WTC11 (cell line): ENCODE results near the gene LRRC57. TPM values are rescaled to one million over a fixed set of nuclear protein-coding genes. Genes with fewer than 3 reads are reported as not detected.
A peak's percentile ranks its signal among the peaks of the same experiment; 100 is the strongest.

ENCODE experiments used
- ATAC-seq: fragments of 200-7000 bp; cut with Tn5 transposase; 2 replicates; pipeline ENCODE4 v1.10.0; 2021; ENCODE audit warnings: mild to moderate bottlenecking, moderate library complexity
- Bru-seq: library from RNA; stranded (reverse); fragments of 400-500 nt; gene quantifications from one replicate; lab custom pipeline; 2021; lab: Mats Ljungman, UMichigan
- CTCF ChIA-PET: fragments of 300-600 bp; sonication (Branson Sonifier 250); formaldehyde crosslinking; loops from one replicate; lab custom pipeline; 2021; ENCODE audit warnings: antibody characterized with exemption; lab: Charles Lee
- POLR2A ChIA-PET: fragments of 350-600 bp; sonication (Branson Sonifier 250); formaldehyde crosslinking; loops from one replicate; lab custom pipeline; 2021; ENCODE audit warnings: antibody characterized with exemption; lab: Charles Lee
- DNase-seq: peaks from one replicate; pipeline ENCODE4 v3.0.0; 2021; ENCODE audit warnings: low spot score
- H3K27ac Mint-ChIP-seq: 2 replicates; pipeline ENCODE4 v1.8.0; 2021; ENCODE audit warnings: mixed read lengths
- H3K27me3 Mint-ChIP-seq: 2 replicates; pipeline ENCODE4 v1.8.0; 2021; ENCODE audit warnings: low read depth, mild to moderate bottlenecking, moderate library complexity, mixed read lengths
- H3K36me3 Mint-ChIP-seq: 2 replicates; pipeline ENCODE4 v1.8.0; 2021; ENCODE audit warnings: mixed read lengths
- H3K4me1 Mint-ChIP-seq: 2 replicates; pipeline ENCODE4 v1.8.0; 2022; ENCODE audit warnings: mixed read lengths
- H3K4me3 Mint-ChIP-seq: 2 replicates; pipeline ENCODE4 v1.8.0; 2021; ENCODE audit warnings: mild to moderate bottlenecking, moderate library complexity, mixed read lengths
- H3K9me3 Mint-ChIP-seq: 2 replicates; pipeline ENCODE4 v1.8.0; 2021; ENCODE audit warnings: mixed read lengths
- ARID4B ChIP-seq: sonication (generic); formaldehyde crosslinking; IDR thresholded peaks from 2 replicates; pipeline ENCODE4 v1.8.0; 2023; ENCODE audit warnings: missing genetic modification reagents, mild to moderate bottlenecking, borderline replicate concordance
- ATF1 ChIP-seq: sonication (generic); formaldehyde crosslinking; IDR thresholded peaks from 2 replicates; pipeline ENCODE4 v1.8.1; 2023; ENCODE audit warnings: mild to moderate bottlenecking, moderate library complexity, missing genetic modification reagents
- ATF2 ChIP-seq: sonication (generic); formaldehyde crosslinking; IDR thresholded peaks from 2 replicates; pipeline ENCODE4 v1.8.1; 2022; ENCODE audit warnings: low read depth, missing genetic modification reagents, borderline replicate concordance
- E2F1 ChIP-seq: sonication (generic); formaldehyde crosslinking; IDR thresholded peaks from 2 replicates; pipeline ENCODE4 v1.8.0; 2022; ENCODE audit warnings: mild to moderate bottlenecking, missing genetic modification reagents
- ESRRA ChIP-seq: sonication (generic); formaldehyde crosslinking; IDR thresholded peaks from 2 replicates; pipeline ENCODE4 v1.8.1; 2022; ENCODE audit warnings: mild to moderate bottlenecking, missing genetic modification reagents, borderline replicate concordance
- FOXK1 ChIP-seq: sonication (generic); formaldehyde crosslinking; IDR thresholded peaks from 2 replicates; pipeline ENCODE4 v1.8.0; 2022; ENCODE audit warnings: mild to moderate bottlenecking, moderate library complexity, missing genetic modification reagents
- FOXP1 ChIP-seq: sonication (generic); formaldehyde crosslinking; IDR thresholded peaks from 2 replicates; pipeline ENCODE4 v1.8.0; 2022; ENCODE audit warnings: missing genetic modification reagents, mild to moderate bottlenecking, moderate library complexity, borderline replicate concordance
- GRHL2 ChIP-seq: fragments of 250-450 bp; sonication (Bioruptor Pico); IDR thresholded peaks from 2 replicates; pipeline ENCODE4 v1.8.0; 2022; ENCODE audit warnings: mild to moderate bottlenecking, moderate library complexity; ENCODE audit not compliant: insufficient replicate concordance, severe bottlenecking
- HMGXB4 ChIP-seq: sonication (generic); formaldehyde crosslinking; IDR thresholded peaks from 2 replicates; pipeline ENCODE4 v1.8.1; 2023; ENCODE audit warnings: mild to moderate bottlenecking, moderate library complexity, missing genetic modification reagents
- IRF1 ChIP-seq: sonication (generic); formaldehyde crosslinking; IDR thresholded peaks from 2 replicates; pipeline ENCODE4 v1.8.0; 2023; ENCODE audit warnings: missing genetic modification reagents
- KAT7 ChIP-seq: sonication (generic); formaldehyde crosslinking; IDR thresholded peaks from 2 replicates; pipeline ENCODE4 v1.8.1; 2023; ENCODE audit warnings: missing genetic modification reagents, mild to moderate bottlenecking, borderline replicate concordance
- MAX ChIP-seq: sonication (generic); formaldehyde crosslinking; IDR thresholded peaks from 2 replicates; pipeline ENCODE4 v1.8.0; 2022; ENCODE audit warnings: mild to moderate bottlenecking, missing genetic modification reagents
- MLX ChIP-seq: sonication (generic); formaldehyde crosslinking; IDR thresholded peaks from 2 replicates; pipeline ENCODE4 v1.8.1; 2023; ENCODE audit warnings: mild to moderate bottlenecking, missing genetic modification reagents, moderate library complexity
- NFATC4 ChIP-seq: fragments of 250-450 bp; sonication (Bioruptor Pico); IDR thresholded peaks from 2 replicates; pipeline ENCODE4 v1.9.0; 2021; ENCODE audit warnings: mild to moderate bottlenecking
- NFYB ChIP-seq: sonication (generic); formaldehyde crosslinking; conservative IDR thresholded peaks from 2 replicates; pipeline ENCODE4 v1.8.0; 2022; ENCODE audit warnings: low read depth, missing genetic modification reagents
- NR2C2 ChIP-seq: sonication (generic); formaldehyde crosslinking; IDR thresholded peaks from 2 replicates; pipeline ENCODE4 v1.8.0; 2022; ENCODE audit warnings: mild to moderate bottlenecking, missing genetic modification reagents
- NR3C1 ChIP-seq: sonication (generic); formaldehyde crosslinking; conservative IDR thresholded peaks from 2 replicates; pipeline ENCODE4 v1.8.1; 2023; ENCODE audit warnings: low read depth, mild to moderate bottlenecking, missing genetic modification reagents
- RELA ChIP-seq: sonication (generic); formaldehyde crosslinking; IDR thresholded peaks from 2 replicates; pipeline ENCODE4 v1.8.1; 2022; ENCODE audit warnings: missing genetic modification reagents, mild to moderate bottlenecking, borderline replicate concordance
- SMAD3 ChIP-seq: sonication (generic); formaldehyde crosslinking; IDR thresholded peaks from 2 replicates; pipeline ENCODE4 v1.8.0; 2022; ENCODE audit warnings: missing genetic modification reagents, mild to moderate bottlenecking, borderline replicate concordance
- SMAD4 ChIP-seq: sonication (generic); formaldehyde crosslinking; IDR thresholded peaks from 2 replicates; pipeline ENCODE4 v1.8.0; 2022; ENCODE audit warnings: mild to moderate bottlenecking, missing genetic modification reagents
- TP53 ChIP-seq: sonication (generic); formaldehyde crosslinking; IDR thresholded peaks from 2 replicates; pipeline ENCODE4 v1.8.1; 2023; ENCODE audit warnings: mild to moderate bottlenecking, missing genetic modification reagents
- ZBTB21 ChIP-seq: sonication (generic); formaldehyde crosslinking; IDR thresholded peaks from 2 replicates; pipeline ENCODE4 v1.8.1; 2023; ENCODE audit warnings: mild to moderate bottlenecking, missing genetic modification reagents, borderline replicate concordance
- ZNF121 ChIP-seq: sonication (generic); formaldehyde crosslinking; IDR thresholded peaks from 2 replicates; pipeline ENCODE4 v1.8.0; 2023; ENCODE audit warnings: missing genetic modification reagents
- ZNF232 ChIP-seq: sonication (generic); formaldehyde crosslinking; IDR thresholded peaks from 2 replicates; pipeline ENCODE4 v1.8.0; 2022; ENCODE audit warnings: mild to moderate bottlenecking, missing genetic modification reagents
- long read RNA-seq, 3 experiments: library from RNA in 1 of 3; library from capped mRNA in 1 of 3; library from polyadenylated mRNA in 1 of 3; unstranded in 2 of 3; stranded (forward) in 1 of 3; transcript quantifications; one replicate each; pipeline ENCODE4 v2.0.0, GENCODE V29; 2021
- total RNA-seq: library from RNA; stranded (reverse); gene quantifications from 3 replicates; pipeline ENCODE4 v1.2.3, GENCODE V29; 2021

The LRRC57 gene
- total RNA-seq (11.5 to 14.3 TPM (median 13.3 TPM) in 3 replicates), Bru-seq, nascent RNA (percentile 66 among the genes with signal in this experiment)
- long read RNA-seq, experiment 1, full-length matches to known transcripts = 36 of 39 reads
- long read RNA-seq, experiment 1, partial matches to known transcripts = 0 of 39 reads
- long read RNA-seq, experiment 1, other reads (novel, unspliced or antisense) = 3 of 39 reads
- long read RNA-seq, experiment 2, partial matches to known transcripts = 0 of 6 reads
- long read RNA-seq, experiment 2, other reads (novel, unspliced or antisense) = 5 of 6 reads
- long read RNA-seq, experiment 3, full-length matches to known transcripts = 8 of 12 reads
- long read RNA-seq, experiment 3, partial matches to known transcripts = 0 of 12 reads
- long read RNA-seq, experiment 3, other reads (novel, unspliced or antisense) = 4 of 12 reads

- H3K9me3 Mint-ChIP-seq = no peaks in the 10 kb centered on the region
- peak; percentile 89 for ATAC-seq
- CTCF ChIA-PET = interaction anchor here (1.0 kb wide), 2 partner anchors 43 to 71 kb away, joined by 3 to 5 read pairs; no protein-coding TSS in a partner anchor
- peaks cover 8% of the 10 kb centered on the region; the same call in 1 of the 2 replicates for H3K36me3 Mint-ChIP-seq
- POLR2A ChIA-PET = interaction anchor here (0.6 to 3.0 kb wide), 4 partner anchors 27 to 88 kb away, joined by 3 to 9 read pairs (median 4); partner anchors contain the start of genes STARD9 and ZNF106
- H3K4me3 Mint-ChIP-seq = peak within 1 kb of the TSS; percentile 93
- peak within 1 kb of the TSS; percentile 97 for H3K27ac Mint-ChIP-seq
- peak; percentile 95 for DNase-seq
- peaks cover 14% of the 10 kb centered on the region for H3K4me1 Mint-ChIP-seq
- H3K27me3 Mint-ChIP-seq = no peaks in the 10 kb centered on the region
- TF ChIP-seq HMGXB4 (CRISPR knock-in tag) (peak; percentile 82; the same call in 1 of the 2 replicates), ATF2 (CRISPR knock-in tag) (no peak), ZNF232 (CRISPR knock-in tag) (no peak), RELA (0 out of 2 replicates have a peak, but pooled peaks have one; percentile 35), MAX (CRISPR knock-in tag) (0 out of 2 replicates have a peak, but pooled peaks have one; percentile 70), FOXP1 (CRISPR knock-in tag) (0 out of 2 replicates have a peak, but pooled peaks have one; percentile 40), ZBTB21 (CRISPR knock-in tag) (no peak), KAT7 (CRISPR knock-in tag) (peak; percentile 84; the same call in 1 of the 2 replicates), MLX (CRISPR knock-in tag) (no peak), ATF1 (CRISPR knock-in tag) (peak; percentile 73; the same call in 1 of the 2 replicates), TP53 (CRISPR knock-in tag) (no peak), ESRRA (CRISPR knock-in tag) (0 out of 2 replicates have a peak, but pooled peaks have one; percentile 33), NFYB (CRISPR knock-in tag) (no peak), GRHL2 (CRISPR knock-in tag) (no peak), FOXK1 (peak; percentile 85), E2F1 (no peak), SMAD3 (CRISPR knock-in tag) (no peak), SMAD4 (CRISPR knock-in tag) (no peak), IRF1 (CRISPR knock-in tag) (peak; percentile 50; the same call in 1 of the 2 replicates), NFATC4 (CRISPR knock-in tag) (no peak), NR3C1 (CRISPR knock-in tag) (no peak), ZNF121 (CRISPR knock-in tag) (no peak), NR2C2 (CRISPR knock-in tag) (no peak), ARID4B (CRISPR knock-in tag) (peak; percentile 73; the same call in 1 of the 2 replicates)
These were observed at the start of gene LRRC57, which contains the start of gene HAUS2 for GRCh38 chr15:42548249-42549031. TSS of gene LRRC57 (minus strand) at chr15:42548793. CDS start at chr15:42548434, 359 bp downstream. TSS of gene HAUS2 (plus strand) at chr15:42548838. CDS start at chr15:42548873, 35 bp downstream.
